GM12801 (cell line): ENCODE measurements around the gene HOXA5.

Experiments
- TF ChIP-seq, protein P1 (sequence below): IDR thresholded peaks from one replicate; pipeline ENCODE4 v1.5.1; 2011; ENCODE audit warnings: control low read depth; ENCODE audit not compliant: insufficient read length; ENCODE audit errors: extremely low read depth

Gene HOXA5

DNA sequence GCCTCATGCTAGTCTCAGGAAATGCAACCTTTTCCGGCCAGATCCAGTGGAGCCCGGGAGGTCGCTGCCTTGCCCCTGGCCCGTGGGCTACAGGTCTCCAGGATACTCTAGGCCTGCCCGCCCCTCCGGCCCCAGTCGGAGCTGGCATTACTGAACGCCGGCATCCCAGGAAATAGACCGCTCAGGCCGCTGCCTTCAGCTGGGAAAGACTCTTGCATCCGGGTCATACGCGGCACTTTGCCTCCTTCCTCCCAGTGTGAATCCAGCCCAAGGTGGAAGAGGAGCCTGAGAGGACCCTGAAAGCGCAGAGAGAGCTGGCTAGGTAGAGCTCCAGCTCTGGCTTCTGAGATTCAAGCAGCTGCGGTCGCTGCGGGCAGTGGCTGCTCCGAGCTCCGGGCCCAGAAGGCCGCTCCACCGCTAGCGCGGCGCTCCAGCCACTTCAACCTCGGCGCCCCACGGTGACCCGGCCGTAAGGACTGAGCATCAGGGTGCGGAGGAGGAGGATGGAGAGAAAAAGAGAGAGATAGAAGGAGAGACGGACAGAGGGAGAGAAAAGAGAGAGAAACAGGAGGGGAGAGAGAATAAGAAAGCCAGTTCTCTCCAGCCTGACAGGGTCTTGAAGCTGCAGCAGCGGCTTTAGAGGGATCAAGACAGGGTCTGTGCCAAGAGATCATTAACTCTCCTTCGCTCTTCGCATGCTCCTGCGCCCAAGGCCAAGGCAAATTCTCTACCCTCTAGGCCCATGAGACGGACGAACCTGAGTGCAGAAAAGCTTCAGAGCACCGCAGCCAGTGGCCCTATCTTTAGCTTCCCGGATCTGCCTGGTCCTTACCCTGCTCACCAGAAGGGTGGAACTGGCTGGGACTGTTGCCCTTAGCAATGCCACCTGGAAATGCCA is 32.4 kb upstream of the HOXA5 start:
- TF ChIP-seq, protein P1, sequence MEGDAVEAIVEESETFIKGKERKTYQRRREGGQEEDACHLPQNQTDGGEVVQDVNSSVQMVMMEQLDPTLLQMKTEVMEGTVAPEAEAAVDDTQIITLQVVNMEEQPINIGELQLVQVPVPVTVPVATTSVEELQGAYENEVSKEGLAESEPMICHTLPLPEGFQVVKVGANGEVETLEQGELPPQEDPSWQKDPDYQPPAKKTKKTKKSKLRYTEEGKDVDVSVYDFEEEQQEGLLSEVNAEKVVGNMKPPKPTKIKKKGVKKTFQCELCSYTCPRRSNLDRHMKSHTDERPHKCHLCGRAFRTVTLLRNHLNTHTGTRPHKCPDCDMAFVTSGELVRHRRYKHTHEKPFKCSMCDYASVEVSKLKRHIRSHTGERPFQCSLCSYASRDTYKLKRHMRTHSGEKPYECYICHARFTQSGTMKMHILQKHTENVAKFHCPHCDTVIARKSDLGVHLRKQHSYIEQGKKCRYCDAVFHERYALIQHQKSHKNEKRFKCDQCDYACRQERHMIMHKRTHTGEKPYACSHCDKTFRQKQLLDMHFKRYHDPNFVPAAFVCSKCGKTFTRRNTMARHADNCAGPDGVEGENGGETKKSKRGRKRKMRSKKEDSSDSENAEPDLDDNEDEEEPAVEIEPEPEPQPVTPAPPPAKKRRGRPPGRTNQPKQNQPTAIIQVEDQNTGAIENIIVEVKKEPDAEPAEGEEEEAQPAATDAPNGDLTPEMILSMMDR, result no peak

DNA sequence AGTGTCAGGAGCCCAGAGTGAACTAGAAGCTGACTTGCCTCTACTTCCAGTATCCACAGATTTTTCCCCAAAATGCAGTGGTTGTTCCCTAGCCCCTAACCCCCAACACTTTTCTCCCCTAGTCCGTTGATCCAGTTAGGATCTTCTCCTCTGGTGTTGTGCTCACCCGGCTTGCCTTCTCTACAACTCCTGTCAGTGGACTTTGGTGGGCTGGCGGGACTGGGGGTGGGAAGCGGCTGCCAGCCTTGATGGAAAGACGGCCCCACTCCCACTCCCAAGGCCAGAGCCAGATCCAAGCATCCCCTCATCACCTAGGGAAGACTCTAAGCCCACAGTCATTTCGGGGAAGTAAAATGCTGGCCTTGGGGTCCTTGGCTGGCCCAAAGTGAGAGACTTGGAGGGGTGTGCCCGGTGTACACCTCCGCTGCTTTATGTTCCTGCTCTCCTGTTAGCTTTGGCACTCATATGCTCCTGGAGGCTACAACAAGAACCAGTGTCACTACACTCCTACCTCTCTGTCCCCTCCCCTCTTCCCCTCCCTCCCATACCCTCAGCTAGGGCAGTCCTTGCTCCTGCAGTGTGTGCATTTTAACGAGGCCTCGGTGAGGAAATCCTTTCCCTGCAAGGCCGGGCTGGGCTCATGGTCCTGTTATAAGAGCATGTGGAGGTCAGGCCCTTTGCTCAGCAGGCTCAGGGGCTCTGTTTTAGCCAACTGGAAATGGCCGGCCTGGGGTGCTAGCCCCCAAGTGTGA is 31.6 kb upstream of the HOXA5 start:
- TF ChIP-seq, protein P1, result no peak

DNA sequence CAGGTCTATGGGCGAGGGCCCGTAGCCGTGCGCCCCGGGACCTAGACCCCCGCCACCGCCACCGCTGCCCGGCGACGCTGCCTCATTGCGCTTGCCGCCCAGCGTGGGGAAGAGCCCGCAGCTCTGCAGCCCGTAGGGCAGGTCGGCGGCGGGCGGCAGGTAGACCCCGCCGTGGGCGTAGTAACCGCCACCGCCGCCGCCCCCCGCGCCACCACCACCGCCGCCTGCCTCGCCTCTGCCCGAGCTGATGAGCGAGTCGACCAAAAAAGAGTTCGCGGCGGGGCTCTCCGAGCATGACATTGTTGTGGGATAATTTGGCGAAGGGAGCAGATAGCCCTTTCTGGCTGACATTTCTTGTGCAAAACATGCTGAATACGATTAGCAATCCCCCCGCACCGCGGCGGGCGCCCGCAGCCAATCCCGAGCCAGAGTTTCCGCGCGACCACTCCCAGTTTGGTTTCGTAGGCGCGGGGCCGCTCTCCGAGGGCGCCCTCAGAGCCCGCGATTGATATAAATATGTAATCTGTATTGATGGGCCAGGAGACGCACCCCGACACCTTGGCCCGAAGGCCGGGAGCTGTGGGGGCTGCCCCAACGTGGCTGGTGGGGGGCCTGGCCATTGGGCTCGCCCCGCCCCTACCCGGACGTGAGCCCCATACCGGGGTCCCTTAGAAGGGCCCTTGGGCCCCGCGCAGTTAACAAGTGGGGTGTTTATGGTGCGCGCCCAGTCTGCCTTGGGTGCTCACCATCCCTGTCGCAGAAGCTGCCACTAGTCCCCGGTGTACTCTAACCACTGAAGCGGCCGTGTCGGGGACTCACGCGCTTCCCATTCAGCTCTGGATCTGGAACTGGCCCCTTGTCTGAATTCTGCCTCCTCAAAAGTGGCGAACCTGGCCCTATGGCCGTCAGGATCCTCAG is 30.7 kb upstream of the HOXA5 start, which contains the start of gene HOXA10:
Gene HOXA10 (minus strand): TSS at position 365 of the 918 bp plus-strand sequence. CDS start 14 bp downstream, at position 351.
- TF ChIP-seq, protein P1, result no peak

DNA sequence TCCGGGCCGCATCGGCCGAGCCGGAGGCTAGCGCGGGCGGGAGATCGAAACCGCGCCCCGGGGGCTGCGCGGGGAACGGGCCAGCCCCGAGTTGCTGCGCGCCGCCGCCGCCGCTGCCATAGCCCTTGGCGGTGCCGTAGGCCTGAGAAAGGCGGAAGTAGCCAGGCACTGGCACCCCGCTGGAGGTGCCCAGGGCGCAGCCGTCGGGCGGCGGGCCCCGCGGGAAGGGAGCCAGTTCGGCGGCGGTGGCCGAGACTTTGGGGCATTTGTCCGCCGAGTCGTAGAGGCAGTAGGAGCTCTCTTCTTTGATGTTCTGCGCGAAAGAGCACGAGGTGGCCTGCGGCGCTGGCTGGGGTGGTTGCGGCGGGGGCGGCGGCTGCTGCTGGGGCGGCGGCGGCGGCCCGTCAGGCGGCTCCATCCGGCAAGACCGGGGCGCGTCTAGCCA is 30.1 kb upstream of the HOXA5 start:
- TF ChIP-seq, protein P1, result no peak

DNA sequence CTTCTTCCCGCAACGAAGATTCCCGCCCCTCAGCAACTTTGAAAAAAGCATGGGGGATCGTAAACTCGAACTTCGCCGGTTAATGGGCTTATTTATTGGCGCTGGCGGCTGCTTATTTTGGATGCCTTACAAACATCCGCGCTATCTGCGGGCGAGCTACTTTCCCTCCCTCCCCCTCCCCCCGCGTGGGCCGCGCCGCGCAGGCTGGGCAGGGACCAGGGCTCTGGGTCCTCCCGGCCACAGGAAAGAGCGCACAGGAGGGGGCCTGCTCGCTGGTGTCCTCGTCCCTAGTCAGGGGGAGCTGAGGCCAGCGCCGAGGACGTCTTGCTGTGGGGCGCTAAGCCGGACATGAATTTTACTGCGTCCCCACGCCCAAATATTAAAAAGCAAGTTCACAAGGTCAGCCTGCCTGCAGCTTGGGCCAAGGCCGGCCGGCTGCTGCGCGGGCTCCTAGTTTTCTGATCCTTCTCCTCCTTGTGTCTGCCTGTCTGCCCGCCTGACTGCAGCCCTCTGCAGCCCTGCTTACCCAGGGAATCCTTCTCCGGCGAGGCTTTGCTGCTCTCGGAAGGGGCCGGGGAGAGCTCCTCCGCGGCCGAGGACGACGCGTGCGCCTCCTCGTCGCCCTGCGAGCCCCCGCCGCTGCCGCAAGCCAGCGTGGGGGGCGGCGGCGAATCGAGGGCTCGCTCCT is 29.5 kb upstream of the HOXA5 start:
- TF ChIP-seq, protein P1, result no peak

DNA sequence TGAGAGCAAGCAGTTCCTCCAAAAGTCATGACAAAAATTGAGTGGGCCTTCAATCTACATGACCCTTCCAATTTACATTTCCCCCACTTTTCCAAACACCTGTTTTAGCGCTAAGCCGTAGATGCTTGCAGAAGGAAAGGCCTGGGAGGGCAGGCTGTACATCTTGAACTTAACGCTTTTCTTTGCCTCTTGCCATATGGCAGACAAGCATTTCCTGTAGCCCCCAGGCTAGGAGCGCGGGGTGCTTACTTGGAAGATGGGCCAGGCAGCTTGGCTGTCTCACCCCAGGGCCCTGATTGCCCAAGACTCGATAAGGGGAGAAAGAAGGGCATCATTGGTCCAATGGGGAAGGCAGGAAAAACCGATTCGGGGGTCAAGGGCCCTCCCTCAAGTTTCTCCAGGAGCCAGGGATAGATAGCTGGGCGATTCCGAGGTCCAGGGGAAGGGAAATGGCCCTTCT is 28.9 kb upstream of the HOXA5 start:
- TF ChIP-seq, protein P1, result no peak
